SK-N-DZ (cell line): ENCODE measurements around the gene RASGRF1.
"Not testable (repeated sequence)": the region's sequence is repeated elsewhere in the genome, so short reads cannot be mapped to it uniquely, and the experiment has no call there.

Source experiments
- DNase-seq: peaks from one replicate; pipeline ENCODE4 v3.0.0-alpha.2; 2015; ENCODE audit warnings: low spot score

The RASGRF1 gene

GRCh38 chr15:79036323-79036722 is 54.3 kb downstream of the RASGRF1 start:
- no peak for DNase-seq

GRCh38 chr15:79035814-79036213 is 54.8 kb downstream of the RASGRF1 start:
- DNase-seq: no peak

DNA sequence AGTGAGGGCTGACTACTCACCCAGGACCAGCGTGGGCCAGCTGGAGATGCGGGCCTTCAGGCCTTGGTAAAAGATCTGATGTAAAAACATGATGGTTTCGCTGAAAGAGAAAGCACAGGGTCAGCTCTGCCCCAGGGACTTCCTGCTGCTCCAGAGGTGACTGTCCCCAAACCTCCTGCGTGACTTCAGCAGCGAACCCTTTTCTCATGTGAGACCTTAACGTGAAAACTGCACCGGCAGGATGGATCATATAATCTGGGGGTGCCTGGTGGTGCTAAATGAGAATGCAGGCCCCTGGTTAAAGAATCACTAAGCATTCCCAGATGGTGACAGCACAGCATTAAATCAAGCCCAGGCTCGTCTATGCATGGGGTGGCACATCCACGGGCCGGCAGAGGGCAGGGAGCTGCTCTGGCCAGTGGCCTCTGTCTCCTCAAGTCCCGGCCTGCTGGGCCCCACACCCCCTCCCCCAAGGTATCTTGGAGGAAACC is 55.4 kb downstream of the RASGRF1 start:
- DNase-seq: peak; percentile 21

DNA sequence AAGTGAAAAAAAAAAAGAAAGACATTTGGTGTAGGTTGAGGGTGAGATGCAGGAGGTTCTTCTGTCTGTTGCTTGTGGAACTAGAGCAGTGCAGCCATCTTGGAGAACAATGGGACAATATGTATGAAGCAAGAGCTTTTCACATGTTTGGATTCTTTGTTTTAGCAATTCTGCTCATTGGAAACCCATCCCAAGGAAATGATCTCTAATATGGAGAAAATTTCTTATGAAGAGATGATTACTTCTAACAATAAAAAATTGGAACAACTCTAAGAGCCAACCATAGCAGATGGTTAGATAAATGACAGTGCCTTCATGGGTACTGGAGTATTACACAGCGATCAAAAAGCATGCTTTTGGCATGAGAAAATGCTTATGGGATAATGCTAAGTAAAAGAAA is 56.3 kb downstream of the RASGRF1 start:
- DNase-seq: no peak

DNA sequence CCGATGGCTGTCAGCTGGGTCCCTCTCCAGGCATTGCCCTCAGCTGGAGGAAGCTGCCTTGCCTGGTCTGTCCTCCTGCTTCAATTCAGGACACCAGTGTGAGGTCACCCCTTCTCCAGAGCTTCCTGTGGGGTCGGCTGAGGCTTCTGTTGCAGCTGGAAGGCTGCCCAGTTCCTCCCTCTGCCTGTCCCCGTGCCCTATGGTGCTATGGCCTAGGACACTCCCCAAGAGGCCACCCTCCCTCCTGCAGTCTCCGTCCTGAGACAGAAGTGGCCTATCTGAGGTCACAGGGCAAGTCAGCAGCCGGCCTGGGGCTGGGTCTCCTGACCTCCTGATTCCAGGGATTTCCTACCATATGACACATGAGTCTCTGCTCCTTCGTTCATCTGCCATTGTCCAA is 57.9 kb downstream of the RASGRF1 start:
- no peak for DNase-seq

GRCh38 chr15:79031821-79032220 is 58.8 kb downstream of the RASGRF1 start:
- DNase-seq: no peak

DNA sequence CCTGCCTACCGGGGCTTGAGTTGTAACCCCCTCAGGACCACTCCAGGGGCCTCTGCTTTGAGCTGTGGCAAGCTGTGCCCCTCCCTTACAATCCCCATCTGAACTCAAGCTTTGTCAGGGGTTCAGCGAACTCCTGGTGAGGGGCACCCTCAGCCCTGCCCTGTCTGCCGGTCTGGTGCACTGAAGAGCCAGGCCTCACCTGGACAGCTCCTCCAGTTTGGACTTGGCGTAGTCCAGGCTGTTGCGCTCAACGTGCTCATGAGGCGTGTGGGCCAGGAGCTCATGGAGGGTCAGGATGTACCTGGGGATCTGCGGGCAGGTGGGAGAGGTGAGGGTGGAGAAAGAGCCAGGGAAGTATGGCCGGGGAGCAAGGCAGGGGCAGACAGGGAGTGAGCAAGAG is 59.4 kb downstream of the RASGRF1 start:
- DNase-seq: no peak

DNA sequence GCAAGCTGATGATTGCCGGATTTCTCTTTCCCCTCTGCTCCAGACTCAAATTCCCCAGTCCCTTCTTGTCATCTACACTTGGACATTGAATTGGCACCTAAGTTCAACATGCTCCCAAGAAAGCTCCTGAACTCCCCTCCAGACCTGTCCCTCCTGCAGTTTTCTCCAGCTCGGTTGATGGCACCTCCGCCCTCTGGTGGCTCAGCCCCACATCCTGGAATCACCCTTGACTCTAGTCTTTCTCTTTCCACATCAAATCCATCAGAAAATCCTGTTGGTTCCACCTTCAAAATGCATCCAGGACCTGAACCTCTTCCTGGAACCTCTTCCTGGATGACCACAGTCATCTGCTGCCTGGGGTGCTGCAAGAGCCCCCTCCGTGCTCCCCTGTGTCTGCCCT is 60.1 kb downstream of the RASGRF1 start:
- no peak for DNase-seq

DNA sequence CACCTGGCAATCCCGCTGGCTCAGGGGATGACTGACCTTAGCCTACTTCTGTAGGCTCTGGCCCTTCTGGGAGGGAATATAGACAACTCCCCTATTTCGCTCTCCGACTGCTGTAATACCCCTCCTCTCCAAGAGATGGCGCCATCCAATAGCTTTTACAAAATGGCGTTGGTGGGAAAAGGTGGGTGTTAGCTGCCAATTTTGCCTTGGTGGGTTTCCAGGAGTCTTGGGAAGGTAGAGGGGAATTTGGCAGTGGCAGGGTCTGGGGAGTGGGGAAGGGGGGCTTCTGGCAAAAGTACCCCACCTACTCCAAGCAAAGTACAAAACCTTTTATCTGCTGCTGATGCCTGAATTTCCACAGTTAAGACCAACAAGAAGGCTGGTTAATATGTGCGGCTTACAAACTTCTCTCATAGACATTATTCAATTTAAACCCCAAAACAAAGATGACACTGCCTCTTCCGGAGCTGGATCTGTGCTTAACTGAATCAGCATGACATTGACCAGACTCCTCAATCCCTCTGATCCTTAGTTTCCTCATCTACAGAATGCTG is 62.1 kb downstream of the RASGRF1 start:
- DNase-seq: peak; percentile 55

- no peak for DNase-seq
These were observed 62.8 kb downstream of the RASGRF1 start for GRCh38 chr15:79027532-79028410.

DNA sequence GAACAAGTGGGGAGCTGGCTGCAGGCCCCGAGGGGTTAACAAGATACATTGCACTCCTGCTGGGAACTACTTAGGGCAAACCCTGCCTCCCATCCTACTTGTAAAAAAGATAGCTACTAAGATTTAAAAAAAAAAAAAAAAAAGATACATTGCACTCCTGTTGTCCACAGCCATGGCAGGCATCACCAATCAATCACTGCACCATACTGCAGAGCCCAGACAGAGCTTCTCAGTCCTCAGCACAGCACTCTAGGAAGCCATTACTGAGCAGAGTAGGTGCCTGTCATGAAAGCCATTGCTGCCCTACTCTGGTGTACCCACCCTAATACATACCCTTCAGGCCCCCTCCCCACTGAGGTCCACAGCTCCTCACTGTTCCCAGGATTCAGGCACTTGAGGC is 64.8 kb downstream of the RASGRF1 start:
- DNase-seq: no peak

GRCh38 chr15:79025201-79025600 is 65.4 kb downstream of the RASGRF1 start:
- DNase-seq: peak; percentile 62

DNA sequence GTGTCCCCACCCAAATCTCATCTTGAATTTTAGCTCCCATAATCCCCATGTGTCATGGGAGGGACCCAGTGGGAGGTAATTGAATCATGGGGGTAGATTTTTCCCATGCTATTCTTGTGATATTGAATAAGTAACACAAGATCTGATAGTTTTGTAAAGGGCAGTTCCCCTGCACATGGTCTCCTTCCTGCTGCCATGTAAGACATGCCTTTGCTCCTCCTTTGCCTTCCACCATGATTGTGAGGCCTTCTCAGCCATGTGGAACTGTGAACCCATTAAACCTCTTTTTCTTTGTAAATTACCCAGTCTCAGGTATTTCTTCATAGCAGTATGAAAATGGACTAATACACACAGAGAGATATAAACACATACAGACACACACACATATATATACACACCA is 66.1 kb downstream of the RASGRF1 start:
- not testable (repeated sequence) for DNase-seq

DNA sequence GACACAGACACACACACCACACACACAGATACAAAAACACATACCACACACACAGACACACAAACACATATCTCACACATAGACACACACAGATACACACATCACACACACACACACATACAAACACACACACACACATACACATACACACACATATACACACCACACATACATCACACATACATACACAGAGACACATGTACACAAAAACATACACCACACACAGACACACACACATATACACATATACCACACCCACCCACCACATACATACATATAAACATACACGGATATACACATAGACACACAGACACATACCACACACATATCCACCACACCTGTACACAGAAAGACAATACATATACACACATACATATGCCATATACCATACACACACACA is 66.7 kb downstream of the RASGRF1 start:
- DNase-seq: no peak

DNA sequence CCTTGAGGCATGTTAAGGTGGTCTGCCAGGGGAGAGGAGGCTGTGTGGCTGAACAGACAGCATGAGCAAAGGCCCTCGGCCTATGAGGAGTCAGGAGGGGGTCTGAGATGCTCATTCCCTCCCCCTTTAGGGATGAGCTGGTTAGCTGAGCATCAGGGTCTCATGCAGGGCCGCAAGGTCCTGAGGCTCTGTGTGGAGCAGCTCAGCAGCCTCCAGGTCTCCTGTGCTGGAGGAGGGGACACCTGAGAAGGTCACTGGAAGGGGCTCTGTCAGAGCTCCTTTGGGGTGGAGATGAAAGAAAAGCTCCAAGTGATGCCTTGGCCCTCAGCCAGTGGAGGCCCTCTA is 67.1 kb downstream of the RASGRF1 start:
- no peak for DNase-seq

DNA sequence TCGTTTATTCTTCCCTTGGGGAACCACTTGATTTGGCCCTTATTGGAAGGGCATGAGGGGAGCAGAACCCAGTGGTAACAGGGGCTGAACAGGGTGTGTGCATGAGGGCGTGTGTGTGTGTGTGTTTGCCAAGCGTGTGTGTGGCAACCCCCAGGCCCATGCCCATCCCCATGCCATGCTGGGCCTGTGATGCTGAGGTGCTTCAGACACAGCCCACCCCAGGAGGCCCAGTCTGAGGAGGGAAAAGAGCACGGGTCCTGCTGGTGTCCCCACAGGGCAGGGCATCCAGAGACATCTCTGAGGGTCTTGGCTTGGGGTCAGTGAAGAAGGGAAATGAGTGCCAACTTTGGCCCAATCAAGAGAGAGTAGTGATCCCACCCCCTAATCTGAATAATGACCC is 71.6 kb downstream of the RASGRF1 start:
- no peak for DNase-seq

- DNase-seq: no peak
These were observed 72.6 kb downstream of the RASGRF1 start for GRCh38 chr15:79017953-79018352.

- no peak for DNase-seq
These were observed 73.9 kb downstream of the RASGRF1 start for GRCh38 chr15:79016527-79017170.

- no peak for DNase-seq
These were observed 75.2 kb downstream of the RASGRF1 start for GRCh38 chr15:79015416-79015815.

DNA sequence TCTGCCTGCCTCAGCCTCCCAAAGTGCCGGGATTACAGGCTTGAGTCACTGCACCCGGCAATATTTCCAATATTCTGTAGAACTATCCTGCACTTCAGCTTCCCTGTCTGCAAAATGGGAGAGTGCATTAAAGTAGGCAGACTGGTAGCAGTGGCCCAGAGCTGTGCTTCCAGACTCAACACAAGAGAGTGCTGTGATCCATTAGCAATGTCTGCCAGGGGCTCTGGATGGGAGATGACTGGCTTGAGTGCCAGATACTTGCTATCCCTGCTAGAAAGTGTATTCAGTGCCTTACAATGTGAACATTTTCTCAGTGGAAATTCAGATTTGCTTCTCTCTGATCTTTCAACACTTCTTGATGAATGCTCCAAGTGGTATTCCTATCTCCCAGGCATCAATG is 80.3 kb downstream of the RASGRF1 start:
- DNase-seq: no peak

- DNase-seq: no peak
These were observed 81.2 kb downstream of the RASGRF1 start for GRCh38 chr15:79009379-79009778.

GRCh38 chr15:79008659-79009058 is 81.9 kb downstream of the RASGRF1 start:
- peak; percentile 72 for DNase-seq

DNA sequence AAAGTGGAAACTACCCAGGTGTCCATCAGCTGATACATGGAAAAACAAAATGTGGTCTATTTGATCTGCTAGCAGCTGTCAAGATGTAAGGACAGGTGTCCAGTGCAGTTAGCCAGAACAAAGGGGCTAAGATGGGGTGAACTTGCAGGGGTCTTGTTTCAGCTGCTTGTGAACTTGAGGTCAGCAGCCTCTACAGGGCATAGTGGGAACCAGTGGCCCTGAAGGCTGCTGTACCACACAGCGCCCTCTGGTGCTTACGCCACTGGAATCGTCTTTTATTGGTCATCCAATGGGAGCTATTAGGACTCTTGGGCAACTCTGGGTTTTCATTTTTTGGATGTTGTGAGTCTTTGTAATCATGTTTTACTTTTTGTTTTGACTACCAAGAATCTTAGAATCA is 83.5 kb downstream of the RASGRF1 start:
- peak; percentile 46 for DNase-seq
